ENCODE measurements around the gene GLI3.

The GLI3 gene

DNA sequence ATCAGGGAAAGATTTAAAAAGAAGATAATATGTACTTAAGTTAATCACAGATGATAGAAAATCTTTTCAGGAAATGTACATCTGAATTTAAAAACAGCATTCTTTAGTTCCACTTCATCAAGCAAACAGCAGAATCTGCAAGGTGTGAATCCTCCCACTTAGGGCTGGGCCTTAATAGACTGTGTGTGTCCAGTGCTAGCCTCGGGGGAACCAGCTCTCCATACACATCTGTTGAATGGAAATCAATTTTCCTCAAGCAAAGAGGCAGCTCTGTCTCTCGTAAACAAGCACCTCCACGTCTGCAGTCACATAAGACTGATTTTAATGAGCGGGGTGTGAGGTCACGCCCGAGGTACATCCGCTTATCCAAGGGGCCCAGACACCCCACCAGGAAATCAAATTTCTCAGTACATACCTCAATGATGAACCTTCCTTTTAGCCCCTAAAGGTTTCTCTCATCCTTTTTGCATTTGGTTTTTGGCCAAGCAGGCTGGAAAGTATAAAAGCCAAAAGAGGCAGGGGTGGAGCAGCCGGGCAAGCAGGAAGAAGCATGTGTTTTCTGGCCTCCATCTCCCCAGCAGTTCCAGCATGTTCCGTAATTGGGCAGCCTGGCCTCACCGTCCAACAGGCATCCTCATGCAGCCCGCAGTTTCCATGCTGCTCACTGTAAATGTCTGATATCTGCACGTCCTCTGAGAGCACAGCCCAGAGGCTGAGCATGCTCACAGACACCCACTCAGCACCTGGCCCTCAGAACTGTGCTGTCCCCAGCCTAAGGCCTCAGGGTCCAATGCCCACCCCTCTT is 131.3 kb downstream of the GLI3 start:
- no peak for DNase-seq (ENCODE audit: low read depth in 3 of 3)

DNA sequence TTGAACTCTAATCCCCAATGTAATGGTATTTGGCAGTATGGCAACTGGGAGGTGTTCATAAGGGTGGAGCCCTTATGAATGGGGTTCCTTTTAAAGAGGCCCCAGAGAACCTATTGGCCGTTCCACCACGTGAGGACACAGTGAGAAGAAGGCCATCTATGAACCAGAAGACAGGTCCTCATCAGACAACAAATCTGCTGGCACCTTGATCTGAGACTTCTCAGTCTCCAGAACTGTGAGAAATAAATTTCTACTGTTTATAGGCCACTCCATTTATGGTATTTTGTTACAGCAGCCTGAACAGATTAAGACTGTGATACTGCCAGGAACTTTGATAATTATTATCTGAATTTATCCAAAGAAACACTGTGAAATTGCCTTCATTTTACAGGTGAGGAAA is 132.3 kb downstream of the GLI3 start:
- no peak for DNase-seq (ENCODE audit: low read depth in 3 of 3)

DNA sequence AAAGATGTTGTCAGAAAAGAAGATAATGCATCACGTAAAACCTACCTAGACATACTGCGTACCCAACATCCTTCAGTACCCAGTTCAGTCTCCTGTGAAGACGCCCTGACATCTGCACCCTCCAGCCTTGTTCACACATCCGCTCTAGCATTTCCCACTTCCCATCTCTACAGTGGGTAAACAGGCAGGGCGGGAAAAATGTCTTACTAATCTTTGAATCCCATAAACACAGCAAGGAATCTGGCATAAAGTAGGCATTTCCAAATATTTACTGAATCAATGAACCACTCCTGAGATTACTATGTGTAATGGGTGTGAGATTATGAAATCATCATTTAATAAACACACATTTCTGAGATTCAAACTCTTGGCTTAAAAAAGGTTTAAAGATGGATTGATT is 132.8 kb downstream of the GLI3 start:
- no peak for DNase-seq (ENCODE audit: low read depth in 3 of 3)

DNA sequence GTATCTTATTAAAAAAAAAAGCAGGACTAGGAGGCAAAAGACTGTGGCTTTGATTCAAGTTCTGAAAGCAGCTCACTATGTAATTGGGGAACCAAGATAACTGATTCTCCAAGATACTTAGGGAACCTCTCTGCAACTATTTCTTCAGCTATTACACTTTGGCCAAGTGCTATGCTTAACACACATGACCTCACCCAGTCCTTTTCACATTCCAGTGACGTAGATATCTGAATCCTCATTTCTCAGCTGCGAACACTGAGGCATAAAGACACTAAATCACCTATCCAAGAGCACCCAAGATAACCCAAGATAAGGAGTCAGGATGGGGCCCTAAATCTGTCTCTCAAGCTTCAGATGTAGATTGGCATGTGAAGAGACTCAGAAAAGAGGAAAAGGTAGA is 133.6 kb downstream of the GLI3 start:
- no peak for DNase-seq (ENCODE audit: low read depth in 3 of 3)

DNA sequence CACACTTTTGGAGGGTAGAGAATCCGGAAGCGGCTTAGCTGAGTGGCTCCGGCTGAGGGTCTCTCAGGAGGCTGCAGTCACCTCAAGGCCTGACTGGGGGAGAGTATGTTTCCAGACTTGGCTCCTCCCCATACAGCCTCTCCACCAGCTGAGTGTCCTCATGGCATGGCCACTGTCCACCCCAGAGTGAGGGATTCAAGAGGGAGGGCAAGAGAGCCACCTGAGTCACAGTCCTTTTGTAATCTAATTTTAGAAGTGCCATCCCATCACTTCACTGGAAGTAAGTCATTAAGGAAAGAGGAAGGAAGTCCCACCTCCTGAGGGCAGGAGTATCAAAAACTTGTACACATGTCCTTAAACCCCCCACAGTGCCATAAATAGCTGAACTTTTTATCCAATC is 134.0 kb downstream of the GLI3 start:
- no peak for DNase-seq (ENCODE audit: low read depth in 3 of 3)

DNA sequence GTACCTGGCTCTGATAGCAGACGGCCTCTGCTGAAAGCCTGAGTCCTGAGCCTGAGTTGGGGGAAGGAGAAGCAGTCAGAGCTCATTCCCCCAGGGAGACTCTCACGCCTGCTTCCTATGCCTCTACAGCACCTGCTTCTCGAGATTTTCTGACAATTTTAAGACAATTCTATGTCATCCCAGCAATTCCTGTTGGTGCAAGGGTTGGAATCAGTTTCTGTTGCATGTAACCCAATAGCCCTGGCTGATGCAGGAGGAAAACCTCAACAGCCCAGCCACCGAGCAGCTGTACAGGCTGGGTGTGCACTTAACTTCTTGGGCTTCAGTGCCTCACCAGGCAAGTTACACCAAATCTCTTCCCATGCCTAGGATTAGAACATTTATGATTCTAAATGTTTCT is 134.7 kb downstream of the GLI3 start:
- DNase-seq (ENCODE audit: low read depth in 3 of 3), result no peak

DNA sequence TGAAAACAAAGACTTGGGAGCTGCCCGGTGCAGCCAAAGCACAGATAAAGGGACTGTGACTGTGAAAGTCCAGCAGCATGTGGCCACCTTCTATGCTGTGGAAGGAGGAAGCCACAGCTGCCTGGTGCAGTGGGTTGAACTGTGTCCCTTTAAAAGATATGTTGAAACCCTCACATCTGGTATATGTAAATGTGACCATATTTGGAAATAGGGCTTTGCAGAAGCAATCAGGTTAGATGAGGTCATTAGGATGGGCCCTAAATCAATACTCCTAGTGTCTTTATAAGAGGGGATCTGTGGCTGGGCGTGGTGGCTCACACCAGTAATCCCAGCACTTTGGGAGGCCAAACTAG is 136.9 kb downstream of the GLI3 start:
- no peak for DNase-seq (ENCODE audit: low read depth in 3 of 3)

DNA sequence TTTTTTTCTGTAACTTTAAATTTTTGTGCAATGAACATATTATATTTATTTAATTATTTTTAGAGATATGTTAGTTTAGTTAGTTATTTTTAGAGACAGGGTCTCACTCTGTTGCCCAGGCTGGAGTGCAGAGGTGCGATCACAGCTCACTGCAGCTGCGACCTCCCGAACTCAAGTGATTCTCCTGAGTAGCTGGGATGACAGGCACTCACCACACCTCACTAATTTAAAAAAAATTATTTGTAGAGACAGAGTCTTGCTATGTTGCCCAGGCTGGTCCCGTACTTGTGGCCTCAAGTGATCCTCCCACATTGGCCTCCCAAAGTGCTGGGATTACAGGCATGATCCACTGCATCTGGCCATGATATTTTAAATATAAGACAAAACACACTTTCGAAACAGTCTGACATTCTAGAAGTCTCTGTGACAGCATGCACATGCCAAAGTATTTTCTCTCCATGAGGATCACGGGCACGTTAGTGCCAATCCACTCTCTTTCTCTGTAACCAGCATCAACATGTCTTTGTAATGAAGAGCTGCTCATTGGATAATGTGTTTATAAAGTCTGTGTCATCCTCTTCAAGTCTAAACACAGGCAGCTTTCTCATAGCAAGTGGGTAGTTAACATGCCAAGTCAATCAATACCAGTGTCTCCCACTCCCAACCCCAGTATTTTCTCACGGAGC is 137.4 kb downstream of the GLI3 start:
- no peak for DNase-seq (ENCODE audit: low read depth in 3 of 3)

DNA sequence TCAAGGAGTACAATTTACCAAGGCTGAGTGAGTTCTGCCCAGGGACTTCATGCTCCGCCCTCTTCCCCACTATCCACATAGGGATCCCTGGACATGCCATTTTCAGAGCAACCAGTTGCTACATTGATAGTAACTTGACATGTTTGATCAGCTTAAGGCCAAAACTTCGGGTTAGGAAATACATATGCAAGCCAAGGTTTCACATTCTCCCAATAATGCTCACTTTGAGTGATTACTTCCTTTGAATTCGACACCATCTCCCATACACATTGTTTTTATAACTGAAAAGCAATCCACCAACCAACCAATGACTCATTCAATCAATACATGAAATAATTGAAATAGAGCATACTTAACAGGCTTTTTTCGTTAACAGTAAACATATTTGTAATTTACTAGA is 137.9 kb downstream of the GLI3 start:
- DNase-seq (ENCODE audit: low read depth in 3 of 3), result no peak

DNA sequence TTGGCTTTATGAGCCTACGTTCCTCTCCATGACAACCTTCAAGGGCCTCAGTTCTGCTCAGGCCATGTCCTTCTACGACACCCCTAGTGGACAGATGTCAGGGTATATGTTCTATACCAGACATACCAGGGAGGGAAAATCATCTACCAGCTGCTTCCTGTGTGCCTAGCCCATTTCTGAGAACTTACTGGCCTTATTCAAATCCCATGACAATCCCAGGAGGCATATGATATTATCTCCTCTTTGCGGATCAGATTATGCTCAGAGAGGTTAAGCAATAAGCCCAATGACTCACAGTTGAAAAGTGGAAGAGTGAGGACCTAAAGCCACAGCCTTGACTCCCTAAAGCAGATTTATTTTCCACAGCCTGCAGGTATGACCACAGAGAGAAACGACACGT is 139.3 kb downstream of the GLI3 start:
- DNase-seq (ENCODE audit: low read depth in 3 of 3), result no peak

DNA sequence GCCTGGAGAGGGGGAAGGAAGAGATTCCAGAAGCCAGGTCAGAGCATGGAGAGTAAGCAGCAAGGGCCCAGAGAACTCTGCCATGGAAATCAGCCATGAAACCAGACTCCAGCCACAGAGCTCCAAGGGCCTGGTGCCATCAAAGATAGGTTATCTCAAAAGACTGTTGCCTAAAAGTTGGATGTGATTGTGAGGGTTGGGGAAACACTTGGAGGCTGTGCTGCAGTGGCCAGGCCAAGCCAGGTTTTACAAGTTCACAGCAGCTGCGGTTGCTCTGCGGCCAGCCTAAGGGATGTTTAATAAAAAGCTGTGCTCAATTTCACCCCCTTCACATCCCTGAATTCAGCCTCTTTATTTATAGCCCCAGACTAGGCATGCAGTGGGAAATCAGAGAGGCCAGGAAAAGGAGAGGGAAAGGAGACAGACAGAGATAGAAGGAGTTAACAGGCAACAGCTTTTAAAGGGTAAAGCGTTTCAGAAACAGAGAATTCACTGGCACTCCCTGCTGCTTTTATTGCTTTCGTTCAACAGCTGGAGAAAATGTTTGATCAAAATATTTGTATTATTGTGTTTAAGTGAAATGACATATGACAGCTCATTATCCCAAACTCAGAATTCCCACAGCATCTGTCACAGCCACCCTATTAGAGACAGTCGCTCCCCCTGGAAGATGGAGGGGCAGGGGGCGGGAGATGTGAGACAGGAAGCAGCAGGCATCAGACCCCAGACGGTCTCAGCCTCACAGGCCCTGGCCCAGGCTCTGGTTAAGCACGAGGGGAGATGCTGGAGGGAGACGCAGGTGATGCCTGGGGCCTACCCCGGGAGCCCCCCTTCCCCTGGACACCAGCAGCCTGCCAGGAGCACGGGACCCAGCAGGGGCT is 140.1 kb downstream of the GLI3 start:
- DNase-seq (ENCODE audit: low read depth in 3 of 3), result no peak

DNA sequence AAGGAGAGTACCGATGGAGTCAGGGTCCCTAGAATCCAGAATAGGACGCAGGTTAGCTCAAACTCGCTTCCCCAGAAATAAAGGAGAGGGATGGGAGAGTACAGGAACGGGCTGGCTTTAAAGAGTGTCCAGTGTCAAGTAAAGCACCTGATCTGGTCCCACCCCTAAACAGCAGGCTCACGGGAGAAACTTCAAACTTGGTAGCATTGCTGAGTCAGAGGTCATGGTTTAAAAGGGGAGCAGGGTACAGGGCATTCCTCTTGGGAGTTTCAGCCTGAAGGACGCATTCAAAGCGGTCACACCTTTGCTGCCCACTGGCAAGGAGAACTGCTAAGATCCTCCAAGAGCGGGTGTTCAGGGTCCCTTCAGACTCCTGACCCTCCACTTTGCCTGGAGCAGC is 140.7 kb downstream of the GLI3 start:
- DNase-seq (ENCODE audit: low read depth in 3 of 3), result no peak

DNA sequence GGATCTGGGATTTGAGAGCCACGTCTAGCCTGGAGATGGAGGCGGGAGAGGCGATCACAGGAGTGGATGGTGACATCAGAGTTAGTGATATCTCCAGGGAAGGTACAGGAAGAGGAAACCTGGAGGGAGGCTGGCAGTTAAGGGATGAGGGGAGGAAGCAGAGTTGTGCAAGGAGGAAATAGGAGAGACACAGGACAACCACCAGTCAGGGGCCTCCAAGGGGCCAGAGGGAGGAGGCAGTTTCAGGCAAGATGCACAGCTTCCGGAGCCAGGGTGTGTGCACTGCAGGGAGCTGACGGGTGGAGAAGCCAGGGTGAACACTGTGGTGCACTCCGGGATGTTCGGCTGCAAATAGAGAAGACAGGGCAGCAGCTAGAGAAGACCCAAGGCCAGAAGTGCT is 141.2 kb downstream of the GLI3 start:
- DNase-seq (ENCODE audit: low read depth in 3 of 3), result no peak

DNA sequence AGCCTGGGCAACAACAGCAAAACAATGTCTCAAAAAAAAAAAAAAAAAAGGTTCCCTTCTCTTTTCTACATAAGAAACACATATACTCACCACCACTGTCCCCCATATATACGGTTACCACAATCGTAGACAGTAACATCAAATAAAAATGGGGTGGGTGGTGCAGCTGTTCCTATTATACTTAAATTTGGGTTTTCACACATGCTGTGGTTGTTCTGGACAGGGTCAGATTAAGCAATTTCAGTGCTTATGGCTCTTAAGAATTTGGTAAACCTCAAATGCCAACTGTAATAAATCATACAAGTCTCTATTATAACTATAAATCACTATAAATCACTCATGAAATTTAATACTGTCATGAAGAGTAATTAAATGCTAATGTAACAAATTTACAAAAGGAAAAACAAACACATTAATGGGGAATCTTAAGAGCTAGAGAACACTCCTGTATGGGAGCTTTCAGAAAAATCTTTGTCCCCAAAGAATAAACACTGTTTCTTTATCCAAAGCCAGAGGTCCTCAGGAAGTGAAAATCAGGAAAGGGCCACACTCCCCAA is 143.6 kb downstream of the GLI3 start:
- DNase-seq (ENCODE audit: low read depth in 3 of 3), result no peak

DNA sequence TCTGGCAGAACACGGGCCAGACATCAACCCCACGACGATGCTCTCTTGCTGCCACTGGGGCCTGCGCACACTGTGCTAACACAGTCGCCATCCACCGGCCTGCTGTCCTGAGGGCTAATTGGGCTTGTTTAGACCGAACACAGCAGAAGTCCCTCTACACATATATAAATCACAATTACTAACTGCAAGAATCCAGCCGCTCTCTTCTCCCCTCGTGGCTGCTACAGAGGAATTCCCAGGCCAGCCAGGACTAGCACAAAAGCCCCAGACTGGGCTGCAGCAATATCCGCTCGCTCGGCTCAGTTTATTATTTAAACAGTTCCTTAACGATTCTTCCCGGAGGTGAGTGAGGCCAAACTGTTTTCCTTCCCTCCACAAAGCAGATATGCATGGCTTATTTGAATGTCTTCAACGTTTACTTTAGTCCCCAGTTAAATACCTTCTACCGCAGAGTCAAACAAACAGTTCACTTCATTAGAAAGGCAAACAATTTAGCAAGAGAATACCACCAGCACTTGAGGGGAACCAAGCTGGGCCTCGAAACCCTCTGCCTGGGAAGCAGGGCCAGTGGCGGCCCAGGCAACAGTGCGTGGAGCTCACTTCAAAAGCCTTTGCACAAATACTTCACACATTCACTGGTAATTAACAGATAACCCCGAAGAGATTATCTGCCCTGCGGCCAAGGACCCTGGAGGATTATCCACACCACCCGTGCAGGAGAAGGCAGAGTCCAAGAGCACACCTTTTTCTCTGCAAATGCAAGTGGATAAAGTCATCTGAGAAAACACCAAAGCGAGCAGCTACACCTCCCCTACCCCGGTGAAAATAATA is 145.3 kb downstream of the GLI3 start:
- no peak for DNase-seq (ENCODE audit: low read depth in 3 of 3)

DNA sequence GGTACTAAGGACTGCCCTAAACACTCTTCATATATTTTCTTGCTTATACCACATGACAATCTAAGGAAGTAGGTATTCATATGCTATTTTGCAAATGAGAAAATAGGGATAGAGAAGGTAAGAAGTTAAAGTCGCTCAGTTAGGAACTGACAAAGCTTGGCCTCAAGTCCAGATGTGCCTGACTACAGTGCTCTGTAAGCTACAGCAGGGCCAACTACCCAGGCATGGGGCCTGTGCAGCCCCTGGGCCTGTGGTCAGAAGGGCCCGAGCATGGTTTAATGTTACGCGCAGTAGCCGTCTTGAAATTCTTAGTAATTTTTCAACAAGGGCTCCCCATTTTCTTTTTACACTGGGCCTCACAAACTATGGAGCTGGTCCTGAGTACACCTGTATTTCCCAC is 146.2 kb downstream of the GLI3 start:
- DNase-seq (ENCODE audit: low read depth in 3 of 3), result no peak

DNA sequence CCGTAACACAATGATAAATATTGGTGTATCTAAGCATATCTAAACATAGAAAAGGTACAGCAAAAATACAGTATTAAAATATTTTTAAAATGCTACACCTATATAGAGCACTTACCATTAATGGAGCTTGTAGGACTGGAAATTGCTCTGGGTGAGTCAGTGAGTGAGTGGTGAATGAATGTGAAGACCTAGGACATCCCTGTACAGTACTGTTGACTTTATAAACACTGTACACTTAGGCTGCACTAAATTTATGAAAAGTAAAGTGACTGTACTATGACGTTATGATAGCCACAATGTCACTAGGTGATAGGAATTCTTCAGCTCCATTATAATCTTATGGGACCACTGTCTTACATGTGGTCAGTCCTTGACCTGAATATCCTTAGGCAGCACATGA is 147.0 kb downstream of the GLI3 start:
- DNase-seq (ENCODE audit: low read depth in 3 of 3), result no peak

DNA sequence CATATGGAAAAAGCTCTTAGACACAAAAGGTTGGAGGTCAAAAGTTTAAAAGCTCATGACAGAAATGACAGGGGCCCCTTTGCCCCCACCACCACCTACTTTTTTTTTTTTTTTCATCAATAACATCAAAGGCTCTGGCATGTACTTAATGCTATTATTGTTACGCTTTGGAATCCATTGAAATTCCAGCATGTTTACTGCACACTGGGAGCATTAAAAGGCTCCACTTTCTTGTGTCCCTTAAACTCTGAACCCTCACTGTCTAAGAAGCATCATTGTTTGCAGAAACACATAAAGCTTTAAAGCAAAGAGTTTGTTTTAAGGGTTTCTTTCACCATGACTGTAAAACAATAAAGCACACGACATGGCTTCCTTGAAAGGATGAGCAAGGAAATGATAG is 149.4 kb downstream of the GLI3 start:
- no peak for DNase-seq (ENCODE audit: low read depth in 3 of 3)

DNA sequence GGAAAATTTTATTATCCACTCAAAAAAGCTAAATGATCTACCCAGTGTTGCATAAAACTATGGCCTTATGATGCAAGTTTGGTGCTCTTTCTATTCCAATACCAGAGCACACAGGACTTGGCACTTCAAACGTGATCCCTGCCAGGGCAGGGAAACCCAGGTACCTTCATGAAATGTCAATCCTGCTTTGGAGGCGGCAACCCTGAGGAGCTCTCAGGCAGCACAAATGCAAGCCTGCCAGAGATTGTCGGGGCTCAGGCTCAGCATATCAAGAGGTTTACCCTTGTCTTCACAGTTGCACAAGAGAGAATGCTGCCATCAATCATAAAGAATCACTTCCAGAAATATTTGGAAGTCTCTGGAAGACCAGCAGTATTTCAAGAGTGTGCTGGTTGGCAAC is 151.5 kb downstream of the GLI3 start:
- DNase-seq (ENCODE audit: low read depth in 3 of 3), result no peak

DNA sequence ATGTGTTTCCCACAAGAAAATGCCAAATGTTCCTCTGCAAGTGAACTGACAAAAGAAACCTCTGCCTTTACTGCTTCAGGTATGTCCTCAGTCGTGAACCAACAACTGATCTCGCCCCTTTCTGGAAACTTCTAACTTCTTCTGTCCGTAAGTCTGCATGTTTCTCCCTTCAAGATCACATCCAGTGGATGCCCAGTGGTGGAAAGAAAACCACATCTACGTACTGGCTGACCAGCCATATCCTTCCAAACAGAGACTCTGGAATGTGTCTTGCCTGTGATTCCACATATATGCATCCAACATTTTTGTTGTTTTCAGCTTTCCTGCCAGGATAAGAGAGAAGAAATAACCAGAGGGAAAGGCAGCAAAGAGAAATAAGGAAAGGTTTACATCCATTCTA is 152.7 kb downstream of the GLI3 start:
- DNase-seq (ENCODE audit: low read depth in 3 of 3), result no peak

DNA sequence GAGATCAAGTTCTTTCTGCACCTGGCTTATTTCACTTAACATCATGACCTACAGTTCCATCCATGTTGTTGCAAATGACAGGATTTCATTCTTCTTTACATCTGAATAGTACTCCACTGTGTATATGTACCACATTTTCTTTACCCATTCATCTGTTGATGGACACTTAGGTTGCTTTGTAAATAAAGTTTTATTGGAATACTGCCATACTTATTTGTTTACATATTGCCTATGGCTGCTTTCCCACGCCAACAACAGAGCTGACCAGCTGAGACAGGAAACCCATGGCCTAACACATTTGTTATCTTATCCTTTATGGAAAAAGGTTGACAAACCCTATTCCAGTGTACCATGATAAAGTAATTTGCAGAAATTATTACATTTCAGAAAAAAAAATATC is 153.7 kb downstream of the GLI3 start:
- DNase-seq (ENCODE audit: low read depth in 3 of 3), result no peak

DNA sequence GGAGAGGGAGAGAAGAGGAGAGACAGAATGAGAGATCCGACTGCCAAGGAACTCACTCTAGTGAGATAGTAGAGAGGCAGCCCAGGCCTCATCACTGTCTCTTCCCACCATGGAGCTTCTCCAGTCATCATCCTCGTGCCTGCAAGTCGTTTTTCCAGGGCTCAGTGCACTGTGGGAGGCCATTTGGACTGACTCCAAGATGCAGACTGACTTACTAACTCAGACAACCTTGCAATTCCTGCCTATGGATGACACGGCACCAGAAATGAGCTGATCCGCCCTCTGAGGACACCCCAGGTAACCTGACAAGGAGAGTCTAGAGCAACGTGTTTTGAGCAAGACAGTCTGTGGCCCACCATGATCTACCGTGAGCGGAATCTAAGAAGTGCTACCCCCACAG is 154.9 kb downstream of the GLI3 start:
- no peak for DNase-seq (ENCODE audit: low read depth in 3 of 3)
